Middle frontal gyrus (tissue), 1 donor: ENCODE results near the gene FHOD1.

Experiments used
- DNase-seq: peaks from one replicate; pipeline ENCODE4 v3.0.0-alpha.2; 2015; ENCODE audit warnings: low spot score; ENCODE audit errors: extremely low spot score

FHOD1 gene

DNA sequence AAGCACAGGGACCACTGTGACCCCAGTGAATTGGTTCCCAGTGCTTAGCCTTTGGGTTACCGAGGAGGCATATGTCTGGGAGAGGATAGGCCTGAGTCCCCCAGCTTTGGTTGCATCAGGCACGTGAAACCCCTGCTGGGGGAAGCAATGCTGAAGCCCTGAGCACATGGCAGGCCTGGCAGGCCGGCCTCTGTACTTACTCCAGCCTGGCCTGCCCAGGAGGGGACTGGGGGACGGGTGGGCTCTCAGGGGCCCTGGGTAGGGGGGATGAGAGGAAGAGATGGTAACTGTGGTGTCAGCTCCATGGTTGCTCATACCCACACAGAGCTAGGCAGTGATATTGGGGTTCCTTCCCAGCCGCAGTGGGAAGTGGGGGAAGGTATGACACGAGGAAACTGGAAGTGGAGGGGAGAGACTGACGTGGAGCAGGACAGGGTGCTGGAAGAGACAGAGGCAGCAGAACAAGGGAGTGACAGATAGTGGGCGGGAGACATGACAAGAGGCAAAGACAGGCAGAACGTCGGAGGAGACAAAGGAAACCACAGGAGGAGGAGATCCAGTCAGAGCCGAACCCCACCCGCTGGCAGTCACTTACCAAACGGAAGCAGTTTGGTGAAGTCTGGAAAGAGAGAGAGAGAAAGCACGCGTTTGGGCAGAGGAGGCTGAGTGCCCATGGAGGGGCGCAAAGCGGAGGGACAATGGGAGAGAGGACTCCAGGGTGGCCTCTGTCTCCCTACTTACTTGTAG lies 11.3 kb downstream of the FHOD1 start:
- no peak for DNase-seq

DNA sequence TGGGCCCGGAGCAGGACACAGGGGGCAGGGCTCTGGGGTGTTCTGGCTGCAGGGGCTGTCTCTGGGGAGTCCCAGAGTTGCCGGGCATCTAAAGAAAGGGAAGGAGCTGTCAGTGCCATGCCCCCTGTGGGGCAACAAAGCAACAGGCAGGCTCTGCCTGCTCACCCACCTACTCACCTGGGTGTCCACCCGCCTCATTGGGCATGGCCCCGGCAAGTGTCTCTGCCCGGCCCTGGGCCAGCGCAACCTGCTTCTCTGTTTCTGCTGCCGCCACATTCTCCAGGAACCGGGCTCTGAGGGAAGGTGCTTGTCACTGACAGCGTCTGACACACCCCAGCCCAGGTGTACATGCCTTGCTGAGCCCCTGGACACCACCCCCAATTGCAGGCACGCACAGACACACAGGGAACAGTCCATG lies 13.1 kb downstream of the FHOD1 start:
- DNase-seq: no peak

DNA sequence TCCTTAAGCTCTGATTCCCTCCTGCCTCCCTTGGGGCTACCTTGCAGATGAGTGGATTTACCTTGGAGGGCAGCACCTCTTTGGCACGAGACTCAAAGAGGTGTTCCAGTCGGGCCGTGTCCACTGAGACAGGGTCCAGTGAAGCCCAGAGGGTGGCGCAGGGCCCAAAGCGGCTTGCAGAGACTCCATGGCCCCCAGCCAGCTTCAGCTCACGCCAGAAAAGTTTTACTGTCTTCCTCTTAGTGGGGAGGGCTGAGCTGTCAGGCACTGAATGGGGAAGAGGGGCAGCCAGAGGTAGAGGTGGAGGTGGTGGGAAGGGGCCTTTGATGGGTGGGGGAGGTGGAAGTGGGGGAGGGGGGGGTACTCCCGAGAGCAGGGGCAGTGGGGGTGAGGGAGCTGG lies 13.7 kb downstream of the FHOD1 start:
- DNase-seq: no peak

DNA sequence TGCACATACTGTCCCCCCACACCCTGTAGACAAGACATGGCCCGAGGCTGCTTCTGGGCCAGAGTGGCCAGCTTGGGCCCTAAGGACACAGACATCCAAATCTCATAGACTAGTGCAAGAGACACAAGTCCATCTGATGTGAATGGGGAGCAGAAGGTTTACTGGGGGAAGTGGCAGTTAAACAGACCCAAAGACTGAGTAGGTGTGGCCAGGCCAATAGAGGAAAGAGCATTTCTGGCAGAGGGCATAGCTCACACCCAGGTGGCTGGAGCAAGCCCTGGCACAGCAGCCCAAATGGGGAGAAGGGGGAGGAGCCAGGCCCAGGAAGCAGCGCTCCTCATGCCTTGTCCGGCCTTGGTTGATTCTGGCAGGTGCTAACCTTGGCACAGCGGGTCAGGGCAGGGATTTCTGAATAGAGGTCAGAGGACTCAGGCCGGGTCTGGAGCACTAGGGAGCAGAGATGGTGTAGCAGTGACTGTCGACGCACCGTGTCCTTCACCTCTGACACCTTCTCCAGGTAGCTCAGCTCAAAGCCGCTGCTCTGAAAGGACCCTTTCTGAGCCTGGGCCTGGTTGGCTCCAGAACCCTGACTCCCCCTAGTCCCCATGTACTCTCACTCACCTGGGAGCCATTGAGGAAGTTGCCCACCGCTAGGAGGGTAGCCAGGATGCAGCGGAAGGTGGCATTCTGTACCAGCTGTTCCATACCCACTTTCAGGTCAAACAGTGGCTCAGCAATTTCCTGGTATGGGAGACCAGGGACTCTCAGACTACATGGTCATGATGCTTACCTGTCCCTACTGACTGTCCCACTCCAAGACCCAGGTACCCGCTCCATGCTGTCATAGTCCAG lies 16.2 kb downstream of the FHOD1 start:
- no peak for DNase-seq

DNA sequence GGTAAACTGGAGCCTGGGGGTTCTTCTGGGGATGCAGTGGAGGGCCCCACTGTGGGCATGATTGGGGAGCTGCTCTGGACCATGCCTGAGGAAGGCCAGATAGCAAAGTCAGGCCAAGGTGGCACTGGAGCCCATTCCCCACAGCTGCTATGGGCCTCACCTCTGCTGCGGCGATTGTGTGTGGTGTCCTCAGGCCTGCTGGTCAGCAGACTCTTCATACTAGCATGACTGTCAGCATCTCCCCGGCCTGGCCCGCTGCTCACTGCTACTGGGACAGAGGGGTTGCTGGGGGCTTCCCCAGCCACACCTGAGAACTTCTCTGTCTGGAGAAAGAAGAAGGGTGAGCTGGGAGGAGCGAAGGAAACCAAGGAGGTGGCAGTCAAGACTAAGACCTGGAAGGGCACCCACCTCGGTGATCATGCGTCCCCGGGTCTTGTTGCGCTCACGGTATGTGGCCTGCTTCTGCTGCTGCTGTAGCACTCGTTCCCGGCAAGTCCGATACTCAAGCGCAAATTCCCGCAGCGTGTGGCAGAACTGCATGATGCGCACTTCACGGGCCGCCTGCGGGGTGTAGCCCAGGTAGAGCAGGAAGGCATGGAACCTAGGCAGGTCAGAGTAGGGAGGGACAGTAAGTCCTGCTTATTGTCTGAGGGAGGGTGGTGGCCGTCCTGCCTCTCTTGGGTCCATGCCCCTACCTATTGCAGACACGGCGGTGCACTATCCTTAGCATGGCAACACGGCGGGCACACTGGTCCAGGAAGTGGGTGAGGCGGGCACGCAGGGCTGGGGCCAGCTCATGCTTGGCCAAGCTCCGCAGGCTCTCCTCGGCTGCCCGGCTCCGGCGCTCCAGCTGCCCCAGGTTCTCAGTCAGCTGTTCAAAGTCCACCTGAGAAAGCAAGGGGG lies 17.1 kb downstream of the FHOD1 start:
- no peak for DNase-seq

DNA sequence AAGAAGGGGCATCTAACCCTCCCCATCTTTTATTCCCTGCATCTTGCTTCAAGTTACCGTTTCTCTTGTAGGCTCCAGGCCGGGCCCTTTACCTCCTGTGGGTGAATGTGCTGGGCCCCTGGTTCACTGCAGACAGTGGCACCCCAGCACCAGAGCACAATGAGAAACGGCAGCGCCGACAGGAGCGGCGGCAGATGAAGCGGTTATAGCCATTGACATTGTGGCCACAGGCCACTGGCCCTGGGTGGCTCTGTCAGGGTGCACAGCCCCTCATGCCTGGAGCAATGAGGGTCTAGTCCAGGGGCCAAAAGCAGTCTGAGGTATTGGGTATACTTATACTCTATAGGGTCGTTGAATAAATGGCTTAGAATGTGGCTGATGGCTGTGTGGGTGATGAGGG lies 18.4 kb downstream of the FHOD1 start:
- DNase-seq: no peak

DNA sequence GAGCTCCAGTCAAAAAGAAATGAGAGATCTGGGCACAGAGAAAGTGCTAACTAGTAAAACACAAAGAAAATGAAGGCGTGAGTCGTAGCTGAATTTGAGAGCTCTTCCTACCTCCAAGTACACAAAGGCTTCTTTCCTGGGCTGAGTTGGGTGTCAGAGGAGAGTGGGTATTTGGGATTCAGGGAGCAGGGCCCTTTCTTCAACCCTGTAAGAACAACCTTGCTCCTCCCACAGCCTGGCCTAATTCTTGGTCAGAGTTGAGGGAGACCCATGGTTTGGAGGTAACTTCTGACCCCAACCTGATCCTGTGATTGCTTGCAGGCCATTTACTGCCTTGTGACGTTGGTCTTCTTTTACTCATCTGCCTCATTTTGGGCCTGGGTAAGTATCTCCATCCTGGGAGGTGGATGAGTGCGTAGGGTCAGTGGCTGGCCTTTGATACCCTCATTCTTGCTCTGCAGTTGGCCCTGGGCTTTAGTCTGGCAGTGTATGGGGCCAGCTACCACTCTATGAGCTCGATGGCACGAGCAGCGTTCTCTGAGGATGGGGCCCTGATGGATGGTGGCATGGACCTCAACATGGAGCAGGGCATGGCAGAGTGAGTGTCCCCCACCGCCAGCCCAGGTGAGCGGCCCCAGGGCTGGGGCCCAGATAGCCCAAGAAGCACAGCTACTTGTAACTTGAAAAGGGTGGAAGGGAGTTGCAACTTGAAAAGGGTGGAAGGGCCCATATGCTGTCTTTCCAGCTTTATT lies 19.1 kb downstream of the FHOD1 start:
- DNase-seq: no peak

DNA sequence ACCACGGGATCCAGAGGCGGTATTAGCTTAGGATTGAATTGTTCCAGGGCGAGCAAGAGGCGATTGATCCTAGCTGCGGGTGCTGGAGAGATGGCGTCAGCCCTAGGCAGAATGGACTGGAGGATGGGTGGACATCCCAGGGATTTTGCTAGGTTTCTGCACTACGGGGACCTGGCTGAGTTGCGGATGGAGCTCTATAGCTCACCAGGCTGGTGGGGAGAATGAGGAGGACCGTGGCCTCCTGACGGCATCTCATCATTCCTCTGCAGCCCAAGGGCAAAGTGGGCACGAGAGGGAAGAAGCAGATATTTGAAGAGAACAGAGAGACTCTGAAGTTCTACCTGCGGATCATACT lies 19.7 kb downstream of the FHOD1 start:
- DNase-seq: no peak

DNA sequence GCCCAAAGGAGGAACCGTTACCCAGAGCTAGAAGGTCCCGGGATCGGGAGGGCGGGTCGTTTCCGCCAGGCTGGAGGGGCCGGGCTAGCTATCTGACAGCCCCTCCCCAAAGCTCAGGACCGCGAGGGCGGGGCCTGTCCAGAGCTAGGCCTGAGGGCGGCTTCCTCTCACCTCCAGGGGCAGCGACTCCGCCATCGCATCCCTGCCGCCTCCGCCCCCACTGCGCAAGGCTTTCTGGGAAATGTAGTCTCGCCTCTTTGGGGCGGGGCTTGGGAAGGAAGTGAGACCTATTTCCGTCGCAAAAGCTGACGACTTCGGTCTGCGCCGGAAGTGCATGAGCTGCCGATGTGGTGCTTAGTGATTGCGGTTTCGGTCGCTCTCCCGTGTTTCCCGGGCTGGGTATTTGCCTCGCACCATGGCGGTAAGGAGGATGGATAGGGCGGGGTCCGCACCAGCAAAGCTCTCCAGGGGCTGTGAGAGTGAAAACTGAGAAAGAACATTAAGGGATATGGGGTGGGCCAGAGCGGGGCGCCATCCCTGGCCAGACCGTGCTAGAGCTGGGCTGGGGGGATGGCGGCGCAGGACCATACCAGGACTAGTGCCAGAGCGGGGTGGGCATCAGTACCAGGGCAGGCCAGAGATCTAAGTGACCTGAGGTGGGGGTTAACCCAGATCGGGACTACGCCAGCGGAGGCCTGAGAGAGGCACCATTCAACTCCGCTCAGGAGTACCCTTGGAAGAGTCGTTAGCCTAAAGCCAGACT lies 20.3 kb downstream of the FHOD1 start, which contains the start of gene TMEM208:
TSS of gene TMEM208 (plus strand) at position 327 of the 763 bp plus-strand sequence. CDS start at position 416, 89 bp downstream.
- peak; percentile 98 for DNase-seq

DNA sequence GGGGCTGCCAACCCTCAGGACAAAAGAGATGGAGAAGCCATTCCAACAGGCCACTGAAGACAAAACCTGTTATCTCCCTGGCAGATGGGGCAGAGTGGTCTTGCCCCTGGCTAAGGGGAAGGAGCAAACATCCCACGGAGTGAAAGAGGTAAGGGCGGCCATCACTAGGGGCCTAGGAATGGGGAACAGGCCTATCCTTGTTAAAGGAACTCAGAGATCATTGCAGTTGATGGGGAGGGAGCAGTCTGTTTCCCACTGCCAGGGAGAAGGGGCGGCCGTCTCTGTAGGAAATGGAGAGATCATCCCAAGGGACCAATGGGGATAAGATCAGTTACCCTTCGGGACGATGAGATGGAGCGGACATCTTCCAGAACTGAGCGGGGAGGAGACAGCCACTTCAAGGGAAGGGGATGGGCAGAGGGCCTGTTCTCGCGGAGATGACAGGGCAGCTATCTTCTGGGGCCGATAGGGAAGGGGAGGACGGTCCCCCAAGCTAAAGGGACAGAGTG lies 20.9 kb downstream of the FHOD1 start:
- DNase-seq: no peak

DNA sequence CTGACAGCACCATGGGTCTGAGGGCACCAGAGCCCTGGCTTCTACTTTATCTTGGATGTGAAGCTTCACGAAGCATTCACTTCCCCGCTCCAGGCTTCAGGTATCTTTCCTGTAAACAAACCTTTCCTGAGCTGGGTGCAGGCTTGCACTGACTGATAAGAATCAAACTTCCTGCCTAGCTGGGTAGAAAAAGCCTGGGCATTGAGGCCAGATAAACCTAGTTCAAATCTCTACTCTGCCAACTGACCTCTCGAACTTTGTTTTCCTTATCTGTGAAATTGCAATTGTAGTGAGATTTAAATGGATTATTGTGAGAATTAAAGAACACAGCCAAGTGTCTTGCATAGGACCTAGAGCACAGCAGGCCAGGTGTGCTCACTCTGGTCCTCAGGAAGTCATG lies 23.3 kb downstream of the FHOD1 start:
- no peak for DNase-seq

DNA sequence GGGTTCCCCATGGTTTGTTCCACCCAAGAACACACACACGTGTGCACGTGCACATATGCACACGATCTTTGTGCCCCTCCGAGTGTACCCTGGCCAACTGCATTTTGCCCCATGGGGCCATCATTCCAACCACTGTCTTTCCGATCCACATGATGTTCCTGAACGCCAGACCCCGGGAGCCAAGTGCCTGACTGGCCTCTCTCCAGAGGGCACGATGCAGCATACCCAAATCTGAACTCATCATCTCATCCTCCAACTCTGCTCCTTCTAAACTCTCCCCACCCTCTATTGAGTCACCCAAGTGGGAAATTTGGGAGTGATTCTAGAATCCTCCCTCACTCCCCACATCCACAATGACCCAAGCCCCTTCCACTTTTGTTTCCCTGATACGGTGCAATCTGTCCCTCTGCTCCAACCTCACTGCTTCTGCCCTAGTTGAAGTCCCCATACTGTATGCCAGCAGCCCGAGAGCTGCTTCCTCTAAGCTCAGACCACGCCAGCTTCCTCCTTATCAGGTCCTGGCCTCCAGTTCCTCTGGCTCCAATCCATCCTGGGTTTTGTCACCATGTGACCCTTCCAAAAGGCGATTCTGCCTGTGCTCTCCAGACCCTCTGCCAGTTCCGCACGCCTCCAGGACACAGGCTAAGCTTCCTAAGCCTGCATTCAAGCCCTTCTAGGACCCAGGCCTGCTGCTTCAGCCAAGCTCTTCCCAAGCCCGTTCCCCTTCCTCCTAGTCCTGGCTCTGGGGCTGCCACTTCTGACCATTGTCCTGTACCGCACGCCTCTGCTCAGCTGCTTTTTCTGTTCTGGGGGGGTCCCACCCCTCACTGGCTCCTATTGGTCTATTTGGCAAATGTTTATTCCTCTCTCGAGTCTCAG lies 30.4 kb downstream of the FHOD1 start:
- no peak for DNase-seq

DNA sequence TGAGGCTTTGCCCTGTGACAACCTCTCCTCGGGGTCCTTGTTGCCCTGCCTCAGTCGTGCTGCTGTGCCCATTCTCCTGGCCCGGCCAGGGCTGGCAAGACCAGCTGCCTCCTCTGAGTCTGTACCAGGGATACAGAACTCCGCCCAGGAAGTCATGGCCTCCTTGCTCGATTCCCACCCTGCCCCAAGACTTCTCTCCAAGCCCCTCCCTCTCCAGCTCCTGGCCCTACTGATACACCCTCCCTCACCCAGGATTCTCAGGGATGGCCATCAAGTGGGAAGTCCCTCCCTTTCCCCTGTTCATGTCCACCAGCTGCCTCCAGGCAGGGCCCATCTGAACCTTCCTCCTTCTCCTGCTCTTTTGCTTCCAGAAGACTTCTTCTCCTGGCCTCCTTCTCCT lies 31.6 kb downstream of the FHOD1 start:
- DNase-seq: no peak

DNA sequence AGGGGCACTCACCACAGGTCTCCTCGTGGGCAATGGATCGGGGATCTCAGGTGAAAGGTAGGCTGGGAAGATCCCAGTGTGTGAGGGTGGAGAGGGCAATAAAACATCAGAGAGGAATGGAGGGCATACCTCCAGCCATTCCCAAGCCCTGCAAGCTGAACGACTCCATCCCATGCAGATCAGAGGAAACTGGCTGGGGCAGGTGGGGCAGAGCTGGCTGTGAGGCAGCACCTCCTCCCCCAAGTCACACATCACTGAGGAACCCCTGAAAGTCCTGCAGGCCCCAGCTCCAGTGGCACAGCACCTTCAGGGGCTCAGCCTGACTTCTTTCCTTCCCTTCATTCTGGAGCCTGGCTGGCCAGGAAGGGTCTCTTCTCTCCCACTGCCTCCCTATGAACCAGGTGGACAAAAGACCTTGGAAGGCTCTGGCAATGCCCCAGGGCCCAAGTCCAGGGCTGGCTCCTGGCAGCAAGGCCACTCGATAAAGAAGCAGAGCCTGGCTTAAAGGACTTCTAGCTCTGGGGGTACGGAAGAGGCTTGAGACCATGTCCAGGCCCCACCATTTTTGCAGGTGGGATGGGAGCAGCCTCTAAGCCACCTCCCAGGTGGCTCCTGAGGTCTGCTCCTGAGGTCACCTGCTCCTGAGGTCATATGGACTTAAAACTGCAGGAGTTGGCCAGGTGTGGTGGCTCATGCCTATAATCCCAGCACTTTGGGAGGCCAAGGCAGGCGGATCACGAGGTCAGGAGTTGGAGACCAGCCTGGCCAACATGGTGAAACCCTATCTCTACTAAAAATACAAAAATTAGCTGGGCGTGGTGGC lies 33.9 kb downstream of the FHOD1 start:
- no peak for DNase-seq

DNA sequence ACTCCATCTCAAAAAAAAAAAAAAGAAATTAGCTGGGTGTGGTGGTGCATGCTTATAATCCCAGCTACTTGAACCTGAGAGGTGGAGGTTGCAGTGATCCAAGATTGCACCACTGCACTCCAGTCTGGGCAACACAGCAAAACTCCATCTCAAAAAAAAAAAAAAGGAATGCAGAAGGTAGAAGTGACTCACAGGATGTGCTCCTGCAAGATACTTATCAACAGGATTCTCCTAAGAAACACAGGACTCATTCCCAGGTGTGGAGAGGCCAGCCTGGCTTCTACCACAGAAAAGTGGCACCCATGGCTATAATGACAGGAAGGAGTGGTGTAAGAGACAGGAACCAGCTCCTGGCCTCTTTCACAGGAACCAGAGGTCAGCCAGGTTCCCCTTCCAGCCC lies 34.5 kb downstream of the FHOD1 start:
- DNase-seq: no peak

DNA sequence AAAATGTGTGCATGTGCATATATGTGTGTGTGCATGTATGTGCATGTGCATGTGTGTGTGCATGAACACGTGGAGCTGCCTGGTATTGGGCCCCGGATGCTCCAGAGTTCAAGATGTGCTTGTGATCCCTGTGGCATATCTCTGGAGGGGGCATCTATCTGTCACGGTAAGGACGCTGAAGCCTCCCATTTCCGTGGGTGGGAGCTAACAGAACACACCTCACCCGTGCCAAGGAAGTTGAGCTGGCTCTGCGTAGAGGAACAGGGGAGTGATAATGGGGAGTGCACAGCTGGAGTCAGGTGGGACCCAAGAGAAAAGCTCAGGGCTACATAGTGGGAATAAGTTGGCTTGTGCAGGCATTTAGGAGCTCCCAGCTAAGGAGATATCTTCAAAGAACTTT lies 35.6 kb downstream of the FHOD1 start:
- no peak for DNase-seq

DNA sequence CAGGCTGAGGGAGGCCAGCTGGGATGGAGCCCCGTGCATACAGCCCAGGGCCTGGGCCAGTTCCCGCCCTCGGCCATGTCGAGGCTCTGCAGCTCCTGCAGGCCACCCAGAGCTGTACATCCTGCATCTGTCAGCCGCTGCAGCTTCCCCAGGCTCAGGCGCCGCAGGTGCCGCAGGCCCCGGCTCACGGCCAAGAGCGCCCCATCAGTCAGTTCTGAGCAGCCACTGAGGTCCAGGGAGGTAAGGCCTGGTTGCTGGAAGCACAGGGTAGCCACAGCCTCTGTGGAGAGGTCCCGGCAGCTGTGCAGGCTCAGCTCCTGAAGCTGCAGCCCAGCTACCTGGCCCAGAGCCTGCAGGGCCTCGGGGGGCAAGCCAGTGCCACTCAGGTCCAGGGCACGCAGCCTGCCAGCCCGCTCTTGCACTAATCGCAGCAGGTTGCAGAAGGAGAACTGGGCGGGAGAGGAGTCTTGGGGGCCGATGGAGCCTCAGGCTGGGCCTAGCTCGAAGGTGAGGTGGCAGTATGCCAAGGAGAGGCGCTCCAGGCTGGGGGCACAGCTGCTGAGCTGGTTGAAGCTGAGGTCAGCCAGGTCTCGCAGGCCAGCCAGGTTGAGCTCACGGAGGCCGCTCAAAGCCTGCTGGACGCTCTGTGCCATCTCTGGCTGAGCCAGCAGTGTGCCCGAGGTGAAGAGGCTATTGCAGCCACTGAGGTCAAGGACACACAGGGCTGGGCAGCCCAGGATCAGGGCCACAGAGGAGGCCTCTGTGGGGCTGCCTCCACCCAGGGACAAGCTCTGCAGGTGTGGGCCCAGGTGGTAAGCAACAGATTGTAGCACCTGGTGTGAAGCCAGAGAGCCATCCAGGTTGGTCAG lies 37.0 kb downstream of the FHOD1 start:
- no peak for DNase-seq
